GM10847 (cell line): Measurements from ENCODE around the gene KRT75.

Experiments
- POLR2A ChIP-seq: IDR thresholded peaks from 2 replicates; pipeline ENCODE4 v1.6.1; 2011; ENCODE audit not compliant: insufficient read length; ENCODE audit errors: extremely low read depth

KRT75 gene

GRCh38 chr12:52385226-52385702 lies 48.9 kb downstream of the KRT75 start, which contains the start of gene KRT84:
Gene KRT84, minus strand, starts transcription at chr12:52385652. Its CDS starts 67 bp downstream, at chr12:52385585.
- no peak for TF ChIP-seq POLR2A

GRCh38 chr12:52383331-52383730 lies 50.8 kb downstream of the KRT75 start:
- TF ChIP-seq POLR2A, result no peak

GRCh38 chr12:52382854-52383253 lies 51.3 kb downstream of the KRT75 start:
- no peak for TF ChIP-seq POLR2A

- TF ChIP-seq POLR2A, result no peak
These were observed 53.0 kb downstream of the KRT75 start for GRCh38 chr12:52381206-52381605.

- no peak for TF ChIP-seq POLR2A
These were observed 53.9 kb downstream of the KRT75 start for GRCh38 chr12:52380271-52380694.

GRCh38 chr12:52379536-52379935 lies 54.6 kb downstream of the KRT75 start:
- no peak for TF ChIP-seq POLR2A

- TF ChIP-seq POLR2A, result no peak
These were observed 56.1 kb downstream of the KRT75 start for GRCh38 chr12:52378091-52378490.

GRCh38 chr12:52377266-52377665 lies 56.9 kb downstream of the KRT75 start:
- no peak for TF ChIP-seq POLR2A
